ENCODE data around the gene MRPL55. TPM values are rescaled to one million over a fixed set of nuclear protein-coding genes. Genes with fewer than 3 reads are reported as not detected.

MRPL55 gene
- polyA plus RNA-seq, 1 donor from 2014 or later = 168 TPM

DNA sequence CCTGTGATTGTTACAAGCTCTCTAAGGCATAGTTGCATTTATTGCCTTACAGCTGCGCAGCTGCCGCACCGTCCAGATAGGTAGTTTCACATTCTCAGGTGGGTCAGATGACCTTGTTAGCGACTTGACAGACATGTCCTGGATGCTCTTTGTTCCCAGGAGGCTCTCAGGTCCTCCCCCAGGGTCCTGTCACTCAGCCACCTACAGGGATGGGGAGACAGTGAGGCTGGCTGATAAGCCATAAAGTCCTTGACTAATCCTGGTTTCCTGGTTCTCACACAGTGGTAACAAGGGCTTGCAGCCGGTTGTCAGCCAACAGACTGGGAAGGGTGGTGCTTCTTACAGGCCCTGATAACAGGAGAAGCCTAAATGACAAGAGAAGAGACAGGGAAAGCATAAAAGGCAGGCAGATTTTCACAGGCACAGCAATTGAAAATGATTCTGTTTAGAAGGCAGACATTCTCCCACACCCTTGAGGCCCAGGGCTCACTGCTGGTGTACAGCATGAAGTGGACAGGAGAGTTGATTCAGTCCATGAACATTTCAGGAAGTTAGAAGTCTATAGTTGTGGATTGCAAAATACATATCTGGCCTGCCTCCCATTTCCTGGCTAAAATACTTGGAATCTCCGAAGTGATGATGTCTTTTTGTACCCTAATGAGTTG lies 23.7 kb downstream of the MRPL55 start:
- H3K27me3 ChIP-seq (ENCODE audit: insufficient read depth, low read depth, low read length) = no peaks in the 10 kb centered on the region
- peaks cover 11% of the 10 kb centered on the region for H4K20me1 ChIP-seq (ENCODE audit: insufficient read depth)
- H3K4me2 ChIP-seq (ENCODE audit: low read length) = no peak overlapping the region
- no peak for TF ChIP-seq EZH2 (IDR thresholded peaks at IDR 0.05; ENCODE audit: borderline replicate concordance, insufficient read depth, low read length, poor library complexity, severe bottlenecking)
- no peaks in the 10 kb centered on the region for H3F3A ChIP-seq (ENCODE audit: insufficient read depth, low read length, poor library complexity, severe bottlenecking)
- peaks cover 74% of the 10 kb centered on the region for H3K79me2 ChIP-seq (replicated peaks; ENCODE audit: insufficient read depth, low read length)
- no peaks in the 10 kb centered on the region for H3K9me2 ChIP-seq (ENCODE audit: insufficient read depth, low read length)
- no peak overlapping the region for H3K9ac ChIP-seq (ENCODE audit: low read length)
- no peak overlapping the region for H2AFZ ChIP-seq (ENCODE audit: low read depth, low read length)
- H3K36me3 ChIP-seq (ENCODE audit: insufficient read depth, low read length) = no peaks in the 10 kb centered on the region
- H3K4me3 ChIP-seq (ENCODE audit: low read length) = peak overlapping the region; percentile 99
- no peaks in the 10 kb centered on the region for H3K9me3 ChIP-seq (ENCODE audit: low read length)
- H3K27ac ChIP-seq (ENCODE audit: low read length) = no peak overlapping the region

DNA sequence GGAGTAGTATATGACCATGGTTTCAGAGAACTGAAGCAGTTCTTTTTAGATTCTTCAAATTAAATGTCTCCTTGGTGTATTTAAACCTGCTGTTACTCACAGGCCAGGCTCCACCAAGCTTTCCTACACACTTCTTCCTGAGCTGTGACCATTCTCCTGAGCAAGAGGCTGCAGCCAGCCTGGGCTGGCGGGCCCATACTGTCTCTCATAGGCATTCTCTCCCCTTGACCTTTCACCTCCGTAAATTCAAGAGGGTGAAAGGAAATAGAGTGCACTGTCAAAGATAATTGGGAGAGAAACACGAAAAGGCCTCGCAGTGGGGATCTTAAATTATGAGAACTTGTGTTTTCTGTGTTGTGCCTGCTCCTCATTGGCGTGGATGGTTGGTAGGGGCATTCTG lies 24.3 kb downstream of the MRPL55 start:
- TF ChIP-seq MXI1 (conservative IDR thresholded peaks at IDR 0.05; ENCODE audit: poor library complexity, severe bottlenecking) (no peak), EP300 (conservative IDR thresholded peaks at IDR 0.05; ENCODE audit: poor library complexity, severe bottlenecking) (no peak), TAF1 (IDR thresholded peaks at IDR 0.05; ENCODE audit: low read depth) (no peak), SMC3 (conservative IDR thresholded peaks at IDR 0.05; ENCODE audit: poor library complexity) (no peak), EZH2 (IDR thresholded peaks at IDR 0.05; ENCODE audit: borderline replicate concordance, insufficient read depth, low read length, poor library complexity, severe bottlenecking) (no peak), RAD21 (conservative IDR thresholded peaks at IDR 0.05) (no peak), POLR2AphosphoS5 (IDR thresholded peaks at IDR 0.05) (no peak)
- TF ChIP-seq, protein P1, sequence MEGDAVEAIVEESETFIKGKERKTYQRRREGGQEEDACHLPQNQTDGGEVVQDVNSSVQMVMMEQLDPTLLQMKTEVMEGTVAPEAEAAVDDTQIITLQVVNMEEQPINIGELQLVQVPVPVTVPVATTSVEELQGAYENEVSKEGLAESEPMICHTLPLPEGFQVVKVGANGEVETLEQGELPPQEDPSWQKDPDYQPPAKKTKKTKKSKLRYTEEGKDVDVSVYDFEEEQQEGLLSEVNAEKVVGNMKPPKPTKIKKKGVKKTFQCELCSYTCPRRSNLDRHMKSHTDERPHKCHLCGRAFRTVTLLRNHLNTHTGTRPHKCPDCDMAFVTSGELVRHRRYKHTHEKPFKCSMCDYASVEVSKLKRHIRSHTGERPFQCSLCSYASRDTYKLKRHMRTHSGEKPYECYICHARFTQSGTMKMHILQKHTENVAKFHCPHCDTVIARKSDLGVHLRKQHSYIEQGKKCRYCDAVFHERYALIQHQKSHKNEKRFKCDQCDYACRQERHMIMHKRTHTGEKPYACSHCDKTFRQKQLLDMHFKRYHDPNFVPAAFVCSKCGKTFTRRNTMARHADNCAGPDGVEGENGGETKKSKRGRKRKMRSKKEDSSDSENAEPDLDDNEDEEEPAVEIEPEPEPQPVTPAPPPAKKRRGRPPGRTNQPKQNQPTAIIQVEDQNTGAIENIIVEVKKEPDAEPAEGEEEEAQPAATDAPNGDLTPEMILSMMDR (IDR thresholded peaks at IDR 0.05; ENCODE audit: poor library complexity, severe bottlenecking) = no peak
- TF ChIP-seq, protein P2, sequence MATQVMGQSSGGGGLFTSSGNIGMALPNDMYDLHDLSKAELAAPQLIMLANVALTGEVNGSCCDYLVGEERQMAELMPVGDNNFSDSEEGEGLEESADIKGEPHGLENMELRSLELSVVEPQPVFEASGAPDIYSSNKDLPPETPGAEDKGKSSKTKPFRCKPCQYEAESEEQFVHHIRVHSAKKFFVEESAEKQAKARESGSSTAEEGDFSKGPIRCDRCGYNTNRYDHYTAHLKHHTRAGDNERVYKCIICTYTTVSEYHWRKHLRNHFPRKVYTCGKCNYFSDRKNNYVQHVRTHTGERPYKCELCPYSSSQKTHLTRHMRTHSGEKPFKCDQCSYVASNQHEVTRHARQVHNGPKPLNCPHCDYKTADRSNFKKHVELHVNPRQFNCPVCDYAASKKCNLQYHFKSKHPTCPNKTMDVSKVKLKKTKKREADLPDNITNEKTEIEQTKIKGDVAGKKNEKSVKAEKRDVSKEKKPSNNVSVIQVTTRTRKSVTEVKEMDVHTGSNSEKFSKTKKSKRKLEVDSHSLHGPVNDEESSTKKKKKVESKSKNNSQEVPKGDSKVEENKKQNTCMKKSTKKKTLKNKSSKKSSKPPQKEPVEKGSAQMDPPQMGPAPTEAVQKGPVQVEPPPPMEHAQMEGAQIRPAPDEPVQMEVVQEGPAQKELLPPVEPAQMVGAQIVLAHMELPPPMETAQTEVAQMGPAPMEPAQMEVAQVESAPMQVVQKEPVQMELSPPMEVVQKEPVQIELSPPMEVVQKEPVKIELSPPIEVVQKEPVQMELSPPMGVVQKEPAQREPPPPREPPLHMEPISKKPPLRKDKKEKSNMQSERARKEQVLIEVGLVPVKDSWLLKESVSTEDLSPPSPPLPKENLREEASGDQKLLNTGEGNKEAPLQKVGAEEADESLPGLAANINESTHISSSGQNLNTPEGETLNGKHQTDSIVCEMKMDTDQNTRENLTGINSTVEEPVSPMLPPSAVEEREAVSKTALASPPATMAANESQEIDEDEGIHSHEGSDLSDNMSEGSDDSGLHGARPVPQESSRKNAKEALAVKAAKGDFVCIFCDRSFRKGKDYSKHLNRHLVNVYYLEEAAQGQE (IDR thresholded peaks at IDR 0.05; ENCODE audit: borderline replicate concordance) = no peak
- Histone ChIP-seq H3K36me3 (ENCODE audit: insufficient read depth, low read length) (no peaks in the 10 kb centered on the region), H3K9me3 (ENCODE audit: low read length) (no peaks in the 10 kb centered on the region), H3K27ac (ENCODE audit: low read length) (no peak overlapping the region), H3K9ac (ENCODE audit: low read length) (no peak overlapping the region), H3K79me2 (replicated peaks; ENCODE audit: insufficient read depth, low read length) (peaks cover 68% of the 10 kb centered on the region), H3K4me3 (ENCODE audit: low read length) (peak overlapping the region; percentile 99), H3K9me2 (ENCODE audit: insufficient read depth, low read length) (no peaks in the 10 kb centered on the region), H3K27me3 (ENCODE audit: insufficient read depth, low read depth, low read length) (no peaks in the 10 kb centered on the region), H4K20me1 (ENCODE audit: insufficient read depth) (peaks cover 11% of the 10 kb centered on the region), H3K4me2 (ENCODE audit: low read length) (peak overlapping the region; percentile 89), H3F3A (ENCODE audit: insufficient read depth, low read length, poor library complexity, severe bottlenecking) (no peaks in the 10 kb centered on the region), H2AFZ (ENCODE audit: low read depth, low read length) (no peak overlapping the region)
